NCI-H1417 treated with DMSO at 0.1 percent for 48 hours (cell line): ENCODE data around the gene CSMD2.

Experiments used
- DNase-seq: peaks from one replicate; lab custom pipeline; 2025; lab: John Stamatoyannopoulos, UW

Gene CSMD2

DNA sequence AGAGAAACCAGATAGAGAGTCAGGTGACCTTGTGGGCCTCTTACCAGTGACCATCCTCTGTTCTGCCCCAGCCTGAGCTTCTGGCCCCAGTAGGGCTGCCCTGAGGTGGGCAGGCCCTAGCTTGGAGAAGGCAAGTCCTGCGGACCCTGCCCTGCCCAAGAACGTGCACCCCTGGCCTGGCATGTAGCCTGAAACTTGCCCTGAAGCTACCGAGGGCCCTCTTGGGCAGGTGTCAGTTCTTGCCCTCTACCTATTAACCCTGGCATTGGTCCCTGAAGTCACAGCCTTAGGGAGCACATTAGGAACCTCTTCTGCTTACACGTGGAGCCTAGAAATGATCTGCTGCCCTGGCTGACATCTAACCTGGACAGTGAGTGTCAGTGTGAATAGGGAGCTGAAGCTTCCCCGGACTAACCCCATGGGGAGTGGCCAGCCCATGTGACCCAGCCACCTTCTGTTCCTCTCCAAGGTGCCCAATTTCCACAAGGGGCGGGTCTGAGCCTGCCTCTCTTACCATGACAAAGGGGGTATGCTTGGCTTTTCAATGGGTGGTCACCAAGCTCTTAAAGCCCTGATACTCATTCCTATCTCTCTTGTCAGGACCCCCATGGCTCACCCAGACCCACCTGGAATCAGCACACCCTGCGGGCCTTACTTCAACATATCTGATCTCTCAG is 529.6 kb downstream of the CSMD2 start:
- no peak for DNase-seq

DNA sequence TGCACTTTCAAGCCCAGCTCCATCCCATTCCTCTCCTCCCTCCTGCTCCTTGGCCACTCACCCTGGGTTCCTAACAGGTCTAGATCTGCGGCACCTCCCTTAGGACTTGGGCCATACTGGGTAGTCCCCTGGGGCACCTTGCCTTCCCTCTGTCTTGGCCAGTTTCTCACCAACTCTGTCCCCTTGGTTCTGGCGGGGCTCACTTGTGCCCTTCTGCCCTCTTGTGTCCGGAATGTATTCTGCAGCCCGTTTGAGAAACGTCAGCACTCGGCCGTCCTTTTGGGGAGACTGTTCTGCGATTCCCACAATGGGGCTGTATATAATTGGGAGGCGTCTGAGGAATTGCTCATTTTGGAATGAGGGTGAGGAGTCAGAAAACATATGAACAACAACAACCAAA is 530.2 kb downstream of the CSMD2 start:
- no peak for DNase-seq

- DNase-seq, result no peak
Measured at GRCh38 chr1:33634143-33634542, 530.9 kb downstream of the CSMD2 start.

DNA sequence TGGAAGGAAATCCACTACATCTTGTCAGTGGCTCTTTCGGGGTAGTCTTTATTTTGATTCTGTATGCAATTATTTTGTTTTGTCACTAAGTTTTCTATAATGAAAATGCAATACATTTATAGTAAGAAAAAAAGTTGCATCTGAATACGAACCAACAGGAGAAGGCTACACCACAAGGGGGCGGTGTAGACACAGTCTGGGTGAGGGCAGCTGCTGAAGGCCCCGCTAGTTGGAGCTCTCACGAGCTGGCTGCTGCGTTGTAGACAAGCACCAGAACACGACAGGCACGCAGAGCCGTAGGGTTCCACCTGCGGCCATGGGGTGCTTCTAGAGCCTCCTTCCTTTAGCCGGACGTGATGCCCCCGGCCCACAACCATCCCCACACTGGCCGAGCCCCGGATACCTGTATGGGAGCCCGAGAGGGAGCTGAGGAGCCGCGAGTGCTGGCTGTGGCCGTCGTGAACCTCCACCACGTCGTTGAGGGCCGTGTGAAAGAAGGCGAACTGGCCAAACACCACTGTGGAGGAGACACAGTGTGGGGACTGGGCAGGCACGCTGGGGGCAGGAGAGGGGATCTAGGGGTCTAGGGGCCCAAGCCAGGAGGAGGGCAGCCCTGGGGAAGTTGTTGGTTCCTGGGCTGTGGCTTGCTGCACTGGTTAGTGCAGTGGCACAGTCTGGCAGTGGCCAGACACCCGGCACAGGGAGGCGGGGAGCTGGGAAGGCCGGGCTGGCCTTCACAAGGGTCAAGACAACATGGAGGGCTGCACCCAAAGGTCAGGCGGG is 531.8 kb downstream of the CSMD2 start:
- no peak for DNase-seq

DNA sequence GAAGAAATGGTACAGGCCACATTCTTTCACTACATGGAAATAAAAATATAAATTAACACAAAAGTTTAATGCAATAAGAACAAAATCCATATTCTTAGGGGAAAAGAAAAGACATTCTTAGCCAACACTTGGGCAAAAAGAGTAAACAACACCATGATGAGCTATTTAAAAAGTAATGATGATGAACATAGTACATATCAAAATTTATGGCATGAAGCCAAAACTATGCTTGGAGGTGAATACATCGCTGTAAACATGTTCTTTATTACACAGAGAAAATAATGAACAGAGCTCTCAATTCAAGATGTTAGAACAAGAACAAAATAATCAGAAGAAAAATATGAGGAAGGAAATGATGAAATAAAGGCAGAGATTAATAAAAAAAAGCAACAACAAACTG is 534.3 kb downstream of the CSMD2 start:
- DNase-seq, result no peak

DNA sequence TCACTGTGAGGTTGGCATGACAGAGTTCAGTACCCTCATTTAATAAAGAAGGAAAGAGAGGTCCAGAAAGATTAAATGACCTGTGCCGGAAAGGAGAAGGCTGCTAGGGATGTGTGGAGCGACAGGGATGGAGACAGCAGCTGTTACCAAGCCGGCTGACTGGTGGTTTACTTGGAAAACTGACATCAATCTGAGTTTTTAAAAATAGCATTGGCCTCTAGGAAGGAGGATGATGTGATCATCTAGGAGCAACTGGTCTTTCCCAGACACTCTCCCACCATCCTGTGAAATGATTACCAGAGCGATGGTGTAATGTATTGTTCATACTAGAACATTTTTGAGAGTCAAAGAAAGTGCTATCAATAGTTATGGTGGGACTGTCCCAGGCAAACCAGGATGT is 538.2 kb downstream of the CSMD2 start:
- no peak for DNase-seq

- DNase-seq, result no peak
Measured at GRCh38 chr1:33624991-33625870, 539.8 kb downstream of the CSMD2 start.

DNA sequence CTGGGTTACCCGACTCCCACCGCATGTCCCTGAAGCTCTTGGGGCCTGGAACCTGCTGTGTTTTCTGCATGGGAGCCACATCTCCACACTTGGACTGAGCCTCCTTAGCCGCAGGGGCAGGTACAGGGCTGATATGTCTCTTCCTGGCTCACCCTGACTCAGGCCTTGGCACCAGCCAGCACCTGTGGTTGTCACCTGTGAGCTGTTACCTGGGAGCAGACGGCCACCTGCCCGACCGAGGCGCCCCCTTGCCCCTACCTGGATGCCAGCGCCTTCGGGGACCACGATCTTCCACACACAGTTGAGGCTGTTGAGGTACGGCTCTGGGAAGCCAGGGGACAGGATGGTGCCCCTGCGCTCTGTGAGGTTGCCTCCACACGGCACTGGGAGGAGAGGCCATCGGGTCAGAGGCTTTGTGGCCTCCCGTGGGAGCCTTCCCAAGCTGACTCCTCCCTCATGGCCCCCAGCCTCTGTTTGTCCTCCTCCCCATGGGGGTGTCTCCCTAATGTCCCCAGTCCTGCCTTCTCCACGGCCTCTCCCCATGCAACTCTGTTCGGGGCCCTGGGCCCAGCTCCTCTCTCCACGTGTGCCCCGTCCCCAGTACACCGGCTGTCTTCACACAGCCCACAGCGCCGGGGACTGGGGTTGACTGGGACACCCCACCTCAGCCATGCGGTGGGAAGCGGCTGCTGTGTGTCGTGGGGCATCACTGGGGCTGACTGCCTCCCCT is 540.6 kb downstream of the CSMD2 start:
- DNase-seq, result no peak

GRCh38 chr1:33623811-33624210 is 541.2 kb downstream of the CSMD2 start:
- DNase-seq, result no peak

DNA sequence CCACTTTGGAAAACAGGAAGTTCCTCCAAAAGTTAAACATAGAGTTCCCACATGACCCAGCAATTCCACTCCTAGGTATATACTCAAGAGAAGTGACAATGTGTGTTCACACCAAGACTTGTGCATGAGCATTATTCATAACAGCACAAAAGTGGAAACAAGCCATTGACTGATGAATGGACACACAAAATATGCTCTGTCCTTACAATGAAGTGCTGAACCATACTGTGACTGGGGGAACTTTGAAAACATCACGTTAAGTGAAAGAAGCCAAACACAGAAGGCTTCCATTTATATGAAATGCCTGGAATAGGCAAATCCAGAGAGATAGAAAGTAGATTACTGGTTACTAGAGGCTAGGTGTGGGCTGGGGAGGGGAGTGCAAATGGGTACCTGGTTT is 542.3 kb downstream of the CSMD2 start:
- no peak for DNase-seq

DNA sequence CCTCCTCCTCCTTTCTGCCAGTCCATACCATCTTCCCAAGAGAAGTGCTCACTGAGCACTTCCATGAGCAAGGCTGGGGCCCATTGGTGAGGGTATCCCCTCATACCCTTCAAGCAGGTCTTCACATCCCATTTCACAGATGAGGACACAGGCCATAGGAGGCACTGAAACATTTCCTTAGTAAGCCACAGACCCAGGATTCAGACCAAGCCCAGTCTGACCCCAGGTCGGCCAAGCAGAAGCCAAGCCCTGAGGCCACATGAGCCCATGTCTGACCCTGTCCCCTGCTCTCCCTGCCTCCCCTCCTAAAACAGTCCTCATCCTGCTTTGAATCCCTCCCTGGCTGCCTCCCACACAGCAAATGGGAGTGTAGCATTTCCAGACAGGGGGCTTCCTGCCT is 546.4 kb downstream of the CSMD2 start:
- no peak for DNase-seq

GRCh38 chr1:33617451-33617850 is 547.6 kb downstream of the CSMD2 start:
- no peak for DNase-seq

DNA sequence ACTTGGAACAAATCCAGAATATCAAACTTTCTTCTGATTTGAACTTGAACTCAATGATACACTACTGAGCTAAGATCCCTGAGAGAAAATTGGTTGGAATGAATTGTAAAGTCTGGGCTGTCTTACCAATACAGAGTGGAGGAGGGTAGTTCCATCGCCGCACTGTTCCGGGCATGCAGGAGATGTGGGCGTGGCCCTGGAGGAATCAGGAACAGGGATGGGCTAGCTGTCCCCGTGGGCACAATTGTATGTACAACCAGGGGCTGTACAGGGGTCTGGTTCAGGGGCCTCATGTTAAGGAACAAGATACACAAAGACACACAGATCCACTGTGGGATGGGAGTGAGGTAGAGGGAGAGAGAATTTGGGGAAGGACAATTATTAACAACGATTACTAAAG is 548.2 kb downstream of the CSMD2 start:
- DNase-seq, result no peak

DNA sequence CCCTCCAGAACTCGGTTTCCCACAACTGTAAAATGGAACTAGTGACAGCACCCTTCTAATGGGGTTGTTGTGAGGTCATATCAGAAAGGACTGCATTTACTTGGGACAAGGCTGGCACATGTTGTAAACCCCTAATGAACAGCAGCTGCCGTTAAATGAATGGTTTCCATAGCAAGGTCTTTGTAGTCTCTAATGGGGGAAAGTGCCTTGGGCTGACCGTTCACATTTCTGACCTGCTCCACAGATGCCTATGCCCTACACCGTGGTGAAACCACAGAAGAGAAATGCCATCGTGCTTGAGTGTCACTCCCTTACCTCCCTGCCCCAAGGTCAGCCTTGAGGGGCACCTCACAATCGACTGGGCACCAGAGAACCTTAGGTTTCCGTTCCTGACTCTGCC is 549.5 kb downstream of the CSMD2 start:
- no peak for DNase-seq

DNA sequence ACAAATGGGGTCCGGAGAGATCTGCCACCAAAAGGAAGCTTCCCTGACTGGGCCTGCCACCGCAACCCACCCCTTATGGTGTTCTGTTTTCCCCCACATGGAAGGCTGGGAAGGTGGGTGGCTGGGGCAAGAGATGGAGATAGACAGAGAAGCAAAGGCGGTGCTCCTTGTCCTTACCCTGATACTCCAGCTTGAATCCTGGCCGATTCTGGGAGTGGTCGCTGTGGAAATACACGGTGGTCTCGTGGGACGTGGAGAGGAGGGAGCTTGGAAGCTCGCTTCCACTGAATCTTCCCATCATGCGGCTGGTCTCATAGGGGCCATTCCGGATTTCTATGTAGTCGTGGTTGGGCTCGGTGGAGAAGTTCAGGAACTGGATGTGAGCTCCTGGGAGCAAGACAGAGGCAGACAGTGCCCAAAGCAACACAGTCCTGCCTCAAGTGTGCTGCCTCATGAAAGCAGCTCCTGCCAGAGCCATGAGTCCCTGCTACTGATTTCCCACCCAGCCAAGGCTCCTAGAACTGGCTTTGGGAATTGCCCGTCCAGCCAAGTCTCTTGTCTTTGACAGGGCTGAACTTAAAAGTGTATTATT is 554.1 kb downstream of the CSMD2 start:
- DNase-seq, result no peak

DNA sequence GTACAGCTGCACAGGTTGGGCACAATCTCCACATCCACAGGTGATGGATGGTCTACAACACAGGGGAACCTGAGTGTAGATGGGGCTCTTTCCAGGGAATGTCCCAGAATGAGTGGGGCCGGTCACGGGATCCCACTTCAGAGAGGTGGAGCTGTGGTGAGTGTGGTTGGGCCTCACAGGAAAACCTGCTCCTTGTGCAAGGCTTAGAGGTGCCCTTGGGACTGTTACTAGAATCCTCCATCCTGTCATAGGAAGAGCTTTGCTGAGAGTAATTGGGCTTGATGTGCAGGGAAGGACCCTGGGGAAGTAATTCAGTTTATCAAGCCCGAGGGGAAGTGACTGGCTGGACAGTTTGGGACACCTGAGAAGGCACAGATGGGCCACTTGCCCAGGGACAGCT is 554.6 kb downstream of the CSMD2 start:
- DNase-seq, result no peak

- no peak for DNase-seq
Measured at GRCh38 chr1:33609739-33610138, 555.3 kb downstream of the CSMD2 start.

DNA sequence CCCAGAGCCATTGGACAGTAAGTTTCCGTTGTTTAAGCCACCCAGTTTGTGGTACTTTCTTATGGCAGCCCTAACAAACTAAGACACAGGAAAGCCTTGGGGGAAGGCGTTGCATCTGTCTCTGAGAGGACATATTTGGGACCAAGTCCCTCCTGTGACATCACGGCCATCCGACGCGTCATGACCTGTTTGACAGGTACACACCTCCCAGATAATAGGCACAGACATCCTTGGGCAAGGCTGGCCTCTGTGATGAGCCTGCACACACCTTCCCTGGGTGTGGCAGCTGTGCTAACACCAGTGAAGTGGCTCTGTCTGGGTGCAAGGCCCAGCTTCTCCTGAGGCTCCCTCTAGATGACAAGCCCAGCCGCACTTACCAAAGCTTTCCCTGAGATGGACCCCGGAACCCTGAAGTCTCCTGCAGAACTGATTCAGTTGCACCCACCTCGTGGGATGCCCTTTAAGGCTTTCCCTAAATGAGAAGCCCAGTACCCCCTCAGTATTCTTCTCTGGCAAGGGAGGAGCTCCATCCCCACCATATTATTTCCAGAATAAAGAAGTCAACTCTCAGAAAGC is 556.1 kb downstream of the CSMD2 start:
- DNase-seq, result no peak

DNA sequence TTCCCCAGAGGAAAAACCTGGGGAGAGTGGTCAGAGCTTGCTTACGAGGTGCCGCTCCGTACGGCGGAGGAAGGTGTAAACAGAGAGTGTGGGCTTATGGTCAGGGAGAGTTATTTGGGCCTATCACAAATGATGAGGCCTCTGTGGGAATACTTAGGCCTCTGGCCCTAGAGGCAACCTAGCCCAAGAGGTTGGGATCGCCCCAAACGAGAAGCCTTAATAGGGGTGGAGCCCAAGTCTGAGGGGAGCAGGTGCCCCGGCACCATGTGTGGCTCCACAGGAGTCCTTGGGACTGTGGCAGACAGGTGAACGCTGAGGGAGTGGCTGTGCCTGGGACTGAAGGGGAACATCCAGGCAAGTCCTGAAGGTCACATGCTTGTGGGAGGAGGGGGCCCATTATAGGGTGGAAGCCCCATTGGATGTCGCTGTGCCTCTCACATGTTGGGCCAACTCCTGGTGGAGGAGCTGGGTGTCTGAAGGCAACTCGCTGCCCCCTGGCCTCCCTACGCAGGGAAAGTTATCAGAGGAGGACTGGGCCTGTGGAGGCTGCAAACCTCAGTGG is 557.5 kb downstream of the CSMD2 start:
- DNase-seq, result no peak

DNA sequence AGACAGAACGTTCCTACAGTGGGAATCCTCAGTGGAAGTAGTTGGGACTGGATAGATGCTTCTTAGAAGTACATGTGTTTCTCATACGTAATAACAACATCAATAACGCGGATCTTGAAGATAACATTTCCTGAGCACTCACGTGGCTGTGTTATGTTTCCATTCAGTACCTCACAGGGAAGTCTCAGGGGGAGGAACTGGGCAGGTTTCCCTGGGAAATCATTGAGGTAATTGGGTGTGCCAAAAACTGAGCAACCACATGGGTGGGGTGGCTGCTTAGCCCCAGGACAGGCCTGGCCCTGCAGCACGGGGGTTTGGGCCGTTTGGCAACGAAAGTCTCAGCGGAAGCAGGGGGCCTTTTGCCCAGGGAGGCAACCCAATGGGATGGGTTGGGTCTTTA is 558.8 kb downstream of the CSMD2 start:
- DNase-seq, result no peak

- no peak for DNase-seq
Measured at GRCh38 chr1:33602271-33602670, 562.8 kb downstream of the CSMD2 start.
